Vagina (tissue), 2 donors: ENCODE data around the gene SOX9. TPM values are rescaled to one million over a fixed set of nuclear protein-coding genes. Genes with fewer than 3 reads are reported as not detected.

Experiments
- DNase-seq, 2 donors: peaks; one replicate each; pipeline ENCODE4 v3.0.0-alpha.2; 2017; ENCODE audit errors: extremely low spot score in 2 of 2
- H3K27ac ChIP-seq: fragments of 200-600 bp; sonication (generic); one replicate; pipeline ENCODE4 v1.5.1; 2019
- H3K27me3 ChIP-seq: fragments of 200-600 bp; sonication (generic); one replicate; pipeline ENCODE4 v1.5.1; 2019
- H3K36me3 ChIP-seq, 2 donors: fragments of 200-600 bp; sonication (generic); one replicate each; pipeline ENCODE4 v1.5.1; 2017 to 2019
- H3K4me1 ChIP-seq: fragments of 200-600 bp; sonication (generic); one replicate; pipeline ENCODE4 v1.5.1; 2019
- H3K4me3 ChIP-seq, 2 donors: fragments of 200-600 bp; sonication (generic); 1 replicate in 1 of 2; 2 replicates in 1 of 2; pipeline ENCODE4 v1.5.1; 2016 to 2019
- H3K9me3 ChIP-seq: fragments of 200-600 bp; sonication (generic); one replicate; pipeline ENCODE4 v1.5.1; 2019
- CTCF ChIP-seq, 3 experiments: fragments of 450-650 bp in 2 of 3; fragments of 200-600 bp in 1 of 3; sonication (generic) in 1 of 3; IDR thresholded peaks; one replicate each; pipeline ENCODE4 v1.5.1; 2017 to 2019; ENCODE audit warnings: antibody characterized with exemption in 3 of 3, mild to moderate bottlenecking in 2 of 3, moderate library complexity in 2 of 3
- POLR2A ChIP-seq, 2 donors: fragments of 450-650 bp; IDR thresholded peaks; one replicate each; pipeline ENCODE4 v1.6.1; 2017; ENCODE audit warnings: antibody characterized with exemption in 2 of 2, mild to moderate bottlenecking in 2 of 2, moderate library complexity in 2 of 2
- POLR2AphosphoS5 ChIP-seq, 2 donors: sonication (generic); formaldehyde crosslinking; IDR thresholded peaks; one replicate each; pipeline ENCODE4 v1.9.0; 2017; ENCODE audit warnings: antibody characterized with exemption in 2 of 2, mild to moderate bottlenecking in 2 of 2, low read depth in 1 of 2; ENCODE audit not compliant: insufficient read depth in 1 of 2
- intact Hi-C: fragments of 100-400 bp; cut with DNase I; formaldehyde crosslinking; loops from one replicate; pipeline ENCODE4 v1.15.1; 2023
- total RNA-seq: library from RNA; depleted of rRNA; stranded (reverse); fragments of >200 nt; gene quantifications from one replicate; pipeline ENCODE4 v1.2.3, GENCODE V29; 2016

Gene SOX9
- total RNA-seq, 1 donor from 2014 or later = 22.8 TPM

DNA sequence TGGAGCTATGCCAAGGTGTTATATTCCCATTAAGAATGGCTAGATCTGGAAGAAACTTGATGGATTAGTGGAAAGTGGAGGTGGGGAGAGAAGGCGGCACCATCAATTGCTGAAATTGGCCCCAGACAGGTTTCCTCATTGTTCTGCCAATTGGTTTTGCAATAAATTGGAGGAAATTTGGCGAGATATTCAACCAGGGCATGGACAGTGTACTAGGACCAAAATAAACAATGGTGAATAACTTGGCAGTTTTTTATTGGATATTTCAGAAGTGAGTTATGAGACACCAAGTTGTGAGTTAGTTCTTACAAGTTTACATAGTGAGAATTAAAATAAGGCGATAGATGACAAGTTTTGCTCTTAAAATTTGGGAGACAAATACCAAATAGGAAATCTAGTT is 41.1 kb upstream of the SOX9 start:
- H3K4me1 ChIP-seq = no peaks in the 10 kb centered on the region
- no peaks in the 10 kb centered on the region for H3K27me3 ChIP-seq
- H3K4me3 ChIP-seq = no peak overlapping the region
- no peak for DNase-seq
- TF ChIP-seq CTCF (IDR thresholded peaks at IDR 0.05) (no peak), POLR2A (IDR thresholded peaks at IDR 0.05) (no peak), POLR2AphosphoS5 (IDR thresholded peaks at IDR 0.05; ENCODE audit: insufficient read depth in 1 of 2, low read depth in 1 of 2) (no peak)
- no peak overlapping the region for H3K27ac ChIP-seq
- intact Hi-C loops = no loop called here
- H3K36me3 ChIP-seq = no peaks in the 10 kb centered on the region
- no peaks in the 10 kb centered on the region for H3K9me3 ChIP-seq

DNA sequence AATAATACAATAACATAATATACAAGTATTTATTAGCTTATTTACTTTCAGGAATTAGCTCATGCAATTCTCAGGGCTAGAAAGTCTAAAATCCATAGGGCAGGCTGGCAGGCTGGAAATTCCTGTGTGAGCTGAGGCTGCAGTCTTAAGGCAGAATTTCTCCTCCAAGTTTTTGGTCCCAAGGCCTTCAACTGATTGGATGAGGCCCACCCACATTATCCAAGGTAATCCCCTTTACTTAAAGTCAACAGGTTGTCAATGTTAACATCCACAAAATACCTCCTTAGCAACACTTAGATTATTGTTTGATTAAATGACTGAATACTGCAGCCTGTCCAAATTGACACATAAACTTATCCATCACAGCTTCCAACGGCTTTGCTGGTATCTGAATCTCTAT is 32.9 kb upstream of the SOX9 start:
- H3K27me3 ChIP-seq = no peaks in the 10 kb centered on the region
- H3K27ac ChIP-seq = no peak overlapping the region
- H3K4me1 ChIP-seq = no peaks in the 10 kb centered on the region
- H3K36me3 ChIP-seq = no peaks in the 10 kb centered on the region
- intact Hi-C loops = no loop called here
- TF ChIP-seq POLR2A (IDR thresholded peaks at IDR 0.05) = no peak
- H3K4me3 ChIP-seq = no peak overlapping the region
- no peaks in the 10 kb centered on the region for H3K9me3 ChIP-seq
- DNase-seq = no peak

DNA sequence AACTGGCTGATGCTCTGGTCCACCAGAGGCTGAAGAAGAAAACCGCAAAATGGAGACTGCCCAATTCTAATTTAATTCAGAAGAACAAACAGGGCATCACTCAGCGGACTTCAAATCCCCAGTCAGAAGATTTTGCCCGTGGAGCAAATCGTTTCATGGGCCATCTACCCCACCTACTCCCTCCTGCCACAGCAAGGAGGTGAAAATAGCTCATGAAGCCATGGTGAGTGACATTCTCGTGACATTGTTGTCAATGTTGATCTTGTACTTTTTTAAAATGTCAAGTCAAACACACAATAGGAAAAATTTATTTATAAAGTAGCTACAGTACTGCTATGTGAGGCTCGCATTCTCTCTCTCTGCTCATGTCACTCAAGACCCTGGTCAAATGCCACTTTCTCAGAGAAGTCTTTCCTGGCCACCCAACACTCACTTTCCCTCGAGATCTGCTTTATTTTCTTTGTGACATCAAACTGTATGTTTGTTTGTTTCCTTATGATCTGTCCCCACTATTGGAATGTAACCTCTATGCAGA is 31.3 kb upstream of the SOX9 start:
- no peak overlapping the region for H3K4me3 ChIP-seq
- H3K27ac ChIP-seq = no peak overlapping the region
- no peaks in the 10 kb centered on the region for H3K9me3 ChIP-seq
- no peaks in the 10 kb centered on the region for H3K27me3 ChIP-seq
- H3K4me1 ChIP-seq = no peaks in the 10 kb centered on the region
- no peak for DNase-seq
- no peaks in the 10 kb centered on the region for H3K36me3 ChIP-seq
- intact Hi-C loops = no loop called here
- TF ChIP-seq CTCF (IDR thresholded peaks at IDR 0.05) = no peak
- TF ChIP-seq POLR2A (IDR thresholded peaks at IDR 0.05) = no peak

DNA sequence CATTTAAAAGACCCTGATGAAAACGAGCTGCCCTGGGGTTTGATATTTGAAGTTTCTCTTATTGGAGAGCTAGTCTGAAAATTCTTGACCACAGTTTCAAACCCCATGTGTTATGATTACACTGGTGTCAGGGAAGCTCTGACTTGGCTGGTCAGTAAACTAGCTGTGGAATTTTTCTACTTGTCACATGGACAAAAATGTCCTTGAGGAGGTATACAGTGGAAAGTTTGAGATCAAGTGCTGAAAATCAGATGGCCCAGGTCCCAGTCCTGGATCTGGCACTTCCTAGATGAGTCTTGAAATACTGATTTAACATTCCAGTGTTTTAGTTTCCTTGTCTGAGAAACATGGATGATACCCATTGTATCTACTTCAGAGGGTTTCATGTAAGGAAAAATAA is 30.7 kb upstream of the SOX9 start:
- no peak for DNase-seq
- Histone ChIP-seq H3K27me3 (no peaks in the 10 kb centered on the region), H3K9me3 (no peaks in the 10 kb centered on the region), H3K36me3 (no peaks in the 10 kb centered on the region), H3K27ac (no peak overlapping the region), H3K4me3 (no peak overlapping the region), H3K4me1 (no peaks in the 10 kb centered on the region)
- TF ChIP-seq POLR2AphosphoS5 (IDR thresholded peaks at IDR 0.05; ENCODE audit: insufficient read depth in 1 of 2, low read depth in 1 of 2) (no peak), POLR2A (IDR thresholded peaks at IDR 0.05) (no peak), CTCF (IDR thresholded peaks at IDR 0.05) (no peak)
- intact Hi-C loops = no loop called here

- Histone ChIP-seq H3K27ac (no peak overlapping the region), H3K36me3 (no peaks in the 10 kb centered on the region), H3K9me3 (no peaks in the 10 kb centered on the region), H3K4me3 (no peak overlapping the region), H3K27me3 (no peaks in the 10 kb centered on the region), H3K4me1 (no peaks in the 10 kb centered on the region)
- intact Hi-C loops = no loop called here
- TF ChIP-seq POLR2AphosphoS5 (IDR thresholded peaks at IDR 0.05; ENCODE audit: insufficient read depth in 1 of 2, low read depth in 1 of 2) (no peak), POLR2A (IDR thresholded peaks at IDR 0.05) (no peak), CTCF (IDR thresholded peaks at IDR 0.05) (no peak)
- DNase-seq = no peak
Measured at GRCh38 chr17:72092710-72093322, 28.0 kb upstream of the SOX9 start.
